Activated T-cell treated with anti-CD3 and anti-CD28 coated beads, Interleukin-2, amount 50 U/mL, for 24 hours (primary cell): ENCODE measurements around the gene TMEM181.

Experiments used
- DNase-seq: peaks from one replicate; pipeline ENCODE4 v3.0.0-alpha.2; 2020
- H3K27ac Mint-ChIP-seq: 2 replicates; pipeline ENCODE4 v1.8.0; 2020; ENCODE audit warnings: mild to moderate bottlenecking, mixed read lengths
- H3K27me3 Mint-ChIP-seq: 2 replicates; pipeline ENCODE4 v1.8.0; 2020; ENCODE audit warnings: mixed read lengths
- H3K36me3 Mint-ChIP-seq: 2 replicates; pipeline ENCODE4 v1.8.0; 2020; ENCODE audit warnings: low read depth, mixed read lengths
- H3K4me1 Mint-ChIP-seq: 2 replicates; pipeline ENCODE4 v1.8.0; 2020; ENCODE audit warnings: low read depth, mixed read lengths
- H3K4me3 Mint-ChIP-seq: 2 replicates; pipeline ENCODE4 v1.8.0; 2020; ENCODE audit warnings: mild to moderate bottlenecking, moderate library complexity, mixed read lengths
- H3K9me3 Mint-ChIP-seq: 2 replicates; pipeline ENCODE4 v1.8.0; 2020; ENCODE audit warnings: mixed read lengths

Gene TMEM181

GRCh38 chr6:158684311-158684710, 124.4 kb downstream of the TMEM181 start:
- Mint-ChIP-seq H3K27me3 (no peaks in the 10 kb centered on the region), H3K4me1 (peaks cover 66% of the 10 kb centered on the region), H3K36me3 (peaks cover 99% of the 10 kb centered on the region), H3K4me3 (no peak overlapping the region), H3K27ac (peak overlapping the region; percentile 71), H3K9me3 (no peaks in the 10 kb centered on the region)
- DNase-seq: peak; percentile 27

- Mint-ChIP-seq H3K4me3 (no peak overlapping the region), H3K36me3 (peaks cover 99% of the 10 kb centered on the region), H3K9me3 (no peaks in the 10 kb centered on the region), H3K27me3 (no peaks in the 10 kb centered on the region), H3K4me1 (peaks cover 66% of the 10 kb centered on the region), H3K27ac (peak overlapping the region; percentile 65)
- DNase-seq: peak; percentile 5
These were observed 124.9 kb downstream of the TMEM181 start for GRCh38 chr6:158684745-158685324.
